Stimulated activated CD8-positive, alpha-beta memory T cell treated with anti-CD3 and anti-CD28 coated beads, Interleukin-12 subunit alpha, Interleukin-12 subunit beta, amount 100 ng/mL, for 24 hours (primary cell): ENCODE measurements around the gene LRRC70.
"Not testable (repeated sequence)": the region's sequence is repeated elsewhere in the genome, so short reads cannot be mapped to it uniquely, and the experiment has no call there.

Experiments
- DNase-seq: peaks from one replicate; pipeline ENCODE4 v3.0.0-alpha.2; 2020; ENCODE audit errors: extremely low read depth

LRRC70 gene, protein sequence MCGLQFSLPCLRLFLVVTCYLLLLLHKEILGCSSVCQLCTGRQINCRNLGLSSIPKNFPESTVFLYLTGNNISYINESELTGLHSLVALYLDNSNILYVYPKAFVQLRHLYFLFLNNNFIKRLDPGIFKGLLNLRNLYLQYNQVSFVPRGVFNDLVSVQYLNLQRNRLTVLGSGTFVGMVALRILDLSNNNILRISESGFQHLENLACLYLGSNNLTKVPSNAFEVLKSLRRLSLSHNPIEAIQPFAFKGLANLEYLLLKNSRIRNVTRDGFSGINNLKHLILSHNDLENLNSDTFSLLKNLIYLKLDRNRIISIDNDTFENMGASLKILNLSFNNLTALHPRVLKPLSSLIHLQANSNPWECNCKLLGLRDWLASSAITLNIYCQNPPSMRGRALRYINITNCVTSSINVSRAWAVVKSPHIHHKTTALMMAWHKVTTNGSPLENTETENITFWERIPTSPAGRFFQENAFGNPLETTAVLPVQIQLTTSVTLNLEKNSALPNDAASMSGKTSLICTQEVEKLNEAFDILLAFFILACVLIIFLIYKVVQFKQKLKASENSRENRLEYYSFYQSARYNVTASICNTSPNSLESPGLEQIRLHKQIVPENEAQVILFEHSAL

DNA sequence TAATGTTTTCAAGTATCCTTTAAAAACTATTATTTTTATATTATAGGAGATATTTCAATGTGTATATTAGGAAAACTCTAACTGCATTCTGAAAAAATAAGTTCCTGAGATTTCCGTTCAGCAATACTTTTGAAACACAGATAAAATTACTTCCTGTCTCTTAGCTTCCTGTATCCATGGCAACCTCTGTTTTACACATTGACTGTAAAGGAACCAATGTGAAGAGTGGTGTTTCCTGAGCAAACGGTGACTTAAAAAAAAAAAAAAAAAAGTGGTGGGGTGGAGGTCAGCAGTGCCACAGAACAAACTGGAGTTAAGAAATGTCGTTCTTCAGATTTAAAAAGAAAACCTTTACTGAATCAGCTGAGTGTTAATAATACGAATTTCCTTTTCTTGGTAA lies at the start of gene LRRC70:
Gene LRRC70 (plus strand): TSS at position 280 of the 400 bp plus-strand sequence. CDS start 620 bp downstream, outside the sequence.
- no peak for DNase-seq

DNA sequence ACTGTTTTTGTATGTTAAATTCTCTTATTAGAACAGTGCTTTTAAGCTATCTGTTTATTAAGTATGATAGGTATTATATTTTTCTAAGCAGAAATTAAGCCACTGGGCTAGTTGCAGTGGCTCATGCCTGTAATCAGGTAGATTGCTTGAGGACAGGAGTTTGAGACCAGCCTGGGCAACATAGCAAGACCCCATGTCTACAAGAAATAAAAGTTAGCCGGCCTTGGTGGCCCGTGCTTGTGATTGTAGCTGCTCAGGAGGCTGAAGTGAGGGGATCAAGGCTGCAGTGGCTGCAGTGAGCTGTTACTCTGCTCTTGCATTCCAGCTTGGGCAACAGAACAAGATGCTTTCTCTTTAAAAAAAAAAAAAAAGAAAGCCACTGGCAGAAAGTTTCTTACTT lies 45.0 kb upstream of the LRRC70 start:
- no peak for DNase-seq

DNA sequence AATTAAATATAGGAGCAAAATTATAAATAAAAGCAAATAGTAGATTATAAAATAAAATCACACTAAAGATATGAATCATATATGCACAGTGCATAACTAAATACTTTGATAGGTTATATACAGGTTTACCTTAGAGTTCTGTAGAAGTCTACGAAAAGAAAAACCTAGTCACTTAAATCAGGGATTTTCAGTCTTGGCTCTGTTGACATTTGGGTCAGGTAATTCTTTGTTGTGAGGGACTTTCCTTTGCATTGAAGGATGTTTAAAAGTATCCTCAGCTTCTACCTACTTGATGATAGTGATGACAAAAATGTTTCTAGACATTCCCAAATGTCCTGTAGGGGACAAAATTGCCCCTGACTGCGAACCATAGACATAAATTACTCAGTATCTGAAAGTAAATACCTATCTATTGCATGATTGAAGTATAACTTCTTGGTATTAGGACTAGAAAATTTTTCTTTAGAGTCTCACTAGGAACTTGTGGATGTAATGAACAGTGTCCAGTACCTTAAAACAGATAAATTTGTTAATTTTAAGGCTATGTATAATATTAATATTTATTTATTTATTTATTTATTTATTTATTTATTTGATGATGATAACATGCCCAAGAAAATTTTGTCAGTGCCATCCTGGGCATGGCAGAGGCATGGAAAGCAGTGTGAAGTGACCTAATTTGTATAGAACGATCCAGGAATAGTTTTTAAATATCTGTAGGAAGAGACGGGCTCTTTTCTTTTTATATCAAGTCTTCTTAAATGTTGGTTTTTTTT lies 44.0 kb upstream of the LRRC70 start:
- DNase-seq: no peak

DNA sequence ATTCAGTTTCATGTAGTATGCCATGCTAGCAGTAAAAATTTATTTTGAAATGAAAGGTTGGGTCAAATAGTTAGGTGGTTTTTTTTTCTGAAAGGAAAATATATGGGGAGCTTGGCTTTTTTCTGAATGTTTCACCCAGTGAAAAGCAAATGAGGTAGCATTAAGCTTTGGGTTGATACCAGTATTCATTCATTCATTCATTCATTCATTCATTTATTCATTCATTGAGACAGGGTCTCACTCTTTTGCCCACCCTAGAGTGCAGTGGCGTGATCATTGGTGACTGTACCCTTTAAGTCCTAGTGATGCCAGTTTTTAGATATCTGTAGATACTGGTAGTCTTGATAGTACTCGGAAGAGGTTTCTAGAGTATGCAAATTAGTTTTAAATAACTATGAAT lies 42.4 kb upstream of the LRRC70 start:
- DNase-seq: no peak

DNA sequence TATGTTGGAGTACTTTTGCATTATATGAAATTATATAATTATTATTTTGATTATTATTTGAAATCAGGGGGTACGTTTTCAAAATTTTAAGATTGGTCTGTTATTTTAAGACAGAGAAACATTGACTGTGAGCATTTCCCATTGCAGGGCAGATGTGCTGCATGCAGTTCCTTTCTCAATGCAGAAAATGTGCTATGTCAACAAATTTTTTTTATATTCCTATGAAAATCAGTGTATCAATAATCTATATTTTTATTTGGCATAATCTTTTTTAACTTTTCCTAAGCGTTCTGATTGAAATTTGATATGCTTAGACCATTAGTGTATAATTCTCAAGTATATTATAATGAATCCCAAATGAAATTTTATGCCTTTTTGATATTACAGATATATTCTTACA lies 41.8 kb upstream of the LRRC70 start:
- no peak for DNase-seq

DNA sequence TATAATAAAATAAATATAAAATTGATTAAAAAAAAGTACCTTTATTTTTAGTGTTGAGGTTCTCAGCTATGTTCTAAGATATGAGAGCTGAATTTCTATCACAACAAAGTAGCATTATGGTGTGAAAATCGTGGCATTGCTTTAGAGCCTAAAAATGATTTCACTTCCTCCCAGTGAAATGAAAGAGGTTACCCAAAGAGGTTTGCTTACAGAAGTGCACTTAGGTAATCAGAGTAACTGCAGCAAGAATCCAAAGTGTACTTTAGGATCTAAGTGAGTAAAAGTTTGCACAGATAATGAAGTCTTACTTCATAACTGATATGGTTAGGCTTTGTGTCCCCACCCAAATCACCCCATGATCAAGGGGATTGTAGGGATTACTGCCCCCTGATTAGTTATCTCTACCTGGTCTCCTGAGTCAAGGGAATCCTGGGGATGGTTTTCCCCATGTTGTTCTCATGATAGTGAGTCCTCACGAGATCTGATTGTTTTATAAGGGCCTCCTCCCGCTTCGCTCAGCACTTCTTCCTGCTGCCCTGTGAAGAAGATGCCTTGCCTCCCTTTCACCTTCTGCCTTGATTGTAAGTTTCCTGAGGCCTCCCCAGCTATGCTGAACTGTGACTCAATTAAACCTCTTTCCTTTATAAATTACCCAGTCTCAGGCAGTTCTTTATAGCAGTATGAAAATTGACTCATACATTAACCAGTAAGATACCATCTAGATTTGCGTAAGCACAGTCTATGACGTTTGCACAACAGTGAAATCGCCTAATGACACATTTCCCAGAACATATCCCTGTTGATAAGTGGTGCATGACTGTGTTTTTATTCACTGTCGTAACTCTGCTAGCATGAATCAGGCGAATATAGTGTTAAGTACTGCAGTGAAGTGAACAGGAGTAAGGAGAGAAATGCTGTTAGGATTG lies 40.3 kb upstream of the LRRC70 start:
- no peak for DNase-seq

DNA sequence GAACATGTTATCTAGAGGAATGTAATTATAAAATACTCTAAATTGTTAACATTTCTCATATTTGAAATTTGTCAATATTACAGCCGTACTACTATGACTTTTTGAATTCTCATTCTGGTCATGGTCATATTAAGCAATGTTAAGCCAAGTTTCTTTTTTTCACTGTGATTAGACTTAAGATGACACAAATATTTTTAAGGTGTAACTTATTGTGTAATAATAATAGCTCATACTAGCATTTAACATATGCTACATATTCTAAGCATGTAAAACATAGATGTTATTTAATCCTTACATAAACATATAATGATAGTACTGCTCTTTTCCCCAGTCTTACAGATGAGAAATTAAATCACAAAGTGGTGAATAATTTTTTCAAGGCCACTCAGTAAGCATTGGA lies 35.9 kb upstream of the LRRC70 start:
- no peak for DNase-seq

DNA sequence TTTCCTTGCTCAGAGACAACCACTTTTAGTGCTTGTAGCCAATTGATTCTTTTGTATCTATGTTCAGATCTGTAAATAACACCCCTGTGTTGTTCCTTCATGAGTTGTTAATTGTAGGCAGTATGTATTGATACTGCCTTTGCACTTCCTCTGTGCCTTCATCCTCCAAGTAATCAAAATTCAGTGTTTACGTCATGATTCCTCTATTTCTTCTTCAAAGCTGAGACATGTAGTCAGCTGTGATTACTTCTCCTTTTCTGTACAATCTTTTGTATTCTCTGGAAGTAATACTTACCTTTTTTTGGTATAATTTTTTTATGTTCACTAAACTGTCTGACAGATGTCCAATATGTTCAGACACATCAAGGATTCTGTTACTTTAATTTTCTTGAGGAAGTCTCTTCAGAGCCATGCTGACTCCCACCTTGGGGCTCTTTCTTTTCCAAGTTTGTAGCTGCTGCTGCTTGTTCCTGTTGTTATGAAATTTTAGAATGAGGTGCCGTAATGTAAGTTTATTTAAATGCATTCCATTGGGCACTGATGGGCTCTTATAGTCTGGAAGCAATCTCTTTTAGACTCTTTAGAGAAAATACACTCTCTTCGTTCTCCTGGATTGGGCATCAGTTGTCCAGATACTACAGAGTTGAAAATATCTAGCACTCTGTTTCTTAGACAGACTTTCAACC lies 30.5 kb upstream of the LRRC70 start:
- no peak for DNase-seq

DNA sequence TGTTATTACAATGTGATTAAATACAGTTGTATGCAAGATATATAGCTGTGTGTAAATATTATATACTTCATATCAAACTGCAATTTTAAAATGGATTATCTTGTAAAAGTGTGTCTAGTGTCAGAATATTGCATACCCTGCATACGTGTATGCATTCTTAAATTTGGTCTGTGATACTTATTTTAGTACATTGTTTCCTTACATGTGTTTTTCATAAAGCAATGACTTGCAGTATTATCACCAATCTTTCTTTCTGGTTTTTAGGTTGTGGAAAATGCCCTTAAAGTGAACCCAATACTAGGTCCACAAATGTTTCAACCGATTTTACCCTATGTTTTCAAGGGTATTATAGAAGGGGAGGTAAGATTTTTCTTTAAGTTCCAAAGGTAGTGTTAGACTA lies 28.5 kb upstream of the LRRC70 start:
- no peak for DNase-seq

DNA sequence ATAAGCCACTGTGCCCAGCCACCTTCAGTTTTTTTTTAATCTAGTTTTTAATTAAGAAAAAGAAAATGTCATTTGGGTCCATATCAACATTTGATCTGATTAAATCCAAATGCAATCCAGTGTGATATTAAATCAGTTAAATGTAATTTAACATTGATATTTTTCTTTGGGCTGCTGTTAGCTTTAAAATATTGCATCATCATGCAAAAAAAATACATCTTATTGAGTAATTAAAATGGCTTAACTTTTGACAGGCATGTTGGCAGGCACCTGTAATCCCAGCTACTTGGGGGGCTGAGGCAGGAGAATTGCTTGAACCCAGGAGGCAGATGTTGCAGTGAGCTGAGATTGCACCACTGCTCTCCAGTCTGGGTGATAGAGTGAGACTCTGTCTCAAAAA lies 22.7 kb upstream of the LRRC70 start:
- no peak for DNase-seq

DNA sequence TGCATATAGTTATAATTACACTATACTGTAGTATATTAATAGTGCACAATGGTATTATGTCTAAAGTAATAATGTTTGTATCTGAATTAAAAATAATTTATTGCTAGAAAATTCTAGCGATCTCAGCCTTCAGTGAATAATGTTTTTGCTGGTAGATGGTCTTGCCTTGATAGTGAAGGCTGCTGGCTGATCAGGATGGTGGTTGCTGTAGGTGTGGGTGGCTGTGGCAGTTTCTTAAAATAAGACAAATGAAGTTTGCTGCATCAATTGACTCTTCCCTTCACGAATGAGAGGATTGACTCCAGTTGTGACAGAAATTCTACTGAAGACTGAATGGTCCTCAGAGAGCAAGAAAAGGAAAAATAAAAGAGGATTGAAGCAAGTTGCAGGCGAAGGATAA lies 19.7 kb upstream of the LRRC70 start:
- no peak for DNase-seq

DNA sequence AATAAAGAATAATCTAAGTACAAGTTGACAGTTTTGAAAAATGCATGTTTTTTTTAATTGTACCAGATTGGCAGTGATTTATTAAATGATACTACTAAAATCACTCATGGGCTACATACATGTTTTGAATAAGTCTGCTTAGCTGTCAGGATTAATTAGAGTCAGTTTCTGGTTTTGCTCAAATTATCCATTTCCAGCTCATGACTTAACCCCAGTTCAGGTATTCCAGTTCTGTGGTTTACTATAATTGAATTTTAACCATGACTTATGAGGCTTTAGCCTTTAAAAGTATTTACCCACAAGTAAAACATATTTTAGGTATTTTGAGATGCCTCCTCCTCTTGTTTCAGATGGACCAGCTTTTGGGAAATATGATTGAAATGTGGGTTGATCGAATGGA lies 17.8 kb upstream of the LRRC70 start:
- no peak for DNase-seq

DNA sequence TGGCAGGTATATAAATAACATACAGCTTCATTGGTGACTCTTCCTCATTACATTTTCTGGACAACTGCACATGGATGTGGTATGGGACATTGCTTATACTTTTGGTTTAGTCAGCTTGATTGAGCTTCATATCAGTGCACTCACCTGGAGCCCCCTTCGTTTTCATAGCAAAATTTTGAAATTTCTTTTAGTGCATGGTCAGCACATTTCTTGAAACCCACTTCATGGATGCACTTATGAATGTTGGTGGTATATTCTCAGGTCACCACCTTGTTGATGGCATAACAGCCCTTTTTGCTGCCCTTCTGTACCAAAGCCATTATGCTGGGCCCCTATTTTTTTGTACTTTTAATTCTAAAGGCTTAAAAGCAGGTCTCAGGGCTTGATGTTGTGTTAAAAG lies 16.7 kb upstream of the LRRC70 start:
- no peak for DNase-seq

DNA sequence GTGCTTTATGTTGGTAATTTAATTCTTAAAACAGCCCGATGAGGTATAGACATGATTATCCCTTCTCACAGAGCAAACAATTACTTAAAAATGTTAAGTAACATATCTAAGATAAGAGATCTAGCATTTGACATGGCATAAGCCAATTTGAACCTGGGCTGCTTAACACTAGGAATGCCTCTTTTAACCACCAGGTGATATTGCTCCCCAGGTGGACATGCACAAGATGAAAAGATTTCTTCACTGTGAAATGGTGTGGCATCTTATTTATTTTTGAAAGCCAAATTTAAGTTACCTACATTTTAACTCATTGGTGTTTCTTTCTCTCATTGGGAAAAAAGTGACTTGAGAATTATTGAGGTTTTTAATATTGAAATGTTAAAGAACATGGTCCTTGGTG lies 15.8 kb upstream of the LRRC70 start:
- no peak for DNase-seq

DNA sequence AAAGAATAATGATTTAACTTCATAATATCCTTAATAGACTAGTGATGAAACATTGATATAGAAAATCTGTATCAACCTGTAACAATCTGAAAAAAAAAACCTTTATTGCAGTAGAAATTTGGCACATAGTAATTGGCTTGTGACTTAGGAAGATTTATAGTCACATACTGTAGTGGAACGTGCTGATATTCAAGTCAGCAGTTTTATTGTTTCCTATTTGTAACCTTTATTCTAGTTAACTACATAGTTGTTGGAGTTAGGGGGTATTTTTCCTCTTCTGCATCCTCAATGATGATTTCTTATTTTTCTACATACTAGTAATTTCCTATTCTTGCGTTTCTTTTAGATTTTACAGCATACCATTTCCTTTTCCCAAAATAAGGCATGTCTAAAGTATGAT lies 14.5 kb upstream of the LRRC70 start:
- DNase-seq: no peak

DNA sequence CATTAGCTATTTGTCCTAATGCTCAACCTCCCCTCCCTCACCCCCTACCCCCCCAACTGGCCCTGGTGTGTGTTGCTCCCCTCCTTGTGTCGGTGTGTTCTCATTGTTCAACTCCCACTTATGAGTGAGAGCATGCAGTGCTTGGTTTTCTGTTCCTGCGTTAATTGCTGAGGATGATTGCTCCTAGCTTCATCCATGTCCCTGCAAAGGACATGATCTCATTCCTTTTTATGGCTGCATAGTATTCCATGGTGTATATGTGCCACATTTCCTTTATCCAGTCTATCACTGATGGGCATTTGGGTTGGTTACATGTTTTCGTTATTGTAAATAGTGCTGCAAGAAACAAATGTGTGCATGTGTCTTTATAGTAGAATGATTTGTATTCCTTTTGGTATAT lies 12.9 kb upstream of the LRRC70 start:
- DNase-seq: not testable (repeated sequence)

DNA sequence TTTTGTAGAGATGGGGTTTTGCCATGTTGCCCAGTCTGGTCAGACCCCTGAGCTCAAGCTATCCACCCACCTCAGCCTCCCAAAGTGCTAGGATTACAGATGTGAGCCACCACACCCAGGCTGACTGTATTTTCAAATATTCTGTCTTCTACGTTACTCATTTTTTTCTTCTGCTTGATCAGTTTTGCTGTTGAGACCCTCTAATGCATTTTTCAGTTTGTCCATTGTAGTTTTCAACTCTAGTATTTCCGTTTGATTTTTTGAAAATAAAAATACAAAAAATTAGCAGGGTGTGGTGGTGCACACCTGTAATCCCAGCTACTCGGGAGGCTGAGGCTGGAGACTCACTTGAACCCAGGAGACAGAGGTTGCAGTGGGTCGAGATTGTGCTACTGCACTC lies 10.5 kb upstream of the LRRC70 start:
- DNase-seq: no peak

DNA sequence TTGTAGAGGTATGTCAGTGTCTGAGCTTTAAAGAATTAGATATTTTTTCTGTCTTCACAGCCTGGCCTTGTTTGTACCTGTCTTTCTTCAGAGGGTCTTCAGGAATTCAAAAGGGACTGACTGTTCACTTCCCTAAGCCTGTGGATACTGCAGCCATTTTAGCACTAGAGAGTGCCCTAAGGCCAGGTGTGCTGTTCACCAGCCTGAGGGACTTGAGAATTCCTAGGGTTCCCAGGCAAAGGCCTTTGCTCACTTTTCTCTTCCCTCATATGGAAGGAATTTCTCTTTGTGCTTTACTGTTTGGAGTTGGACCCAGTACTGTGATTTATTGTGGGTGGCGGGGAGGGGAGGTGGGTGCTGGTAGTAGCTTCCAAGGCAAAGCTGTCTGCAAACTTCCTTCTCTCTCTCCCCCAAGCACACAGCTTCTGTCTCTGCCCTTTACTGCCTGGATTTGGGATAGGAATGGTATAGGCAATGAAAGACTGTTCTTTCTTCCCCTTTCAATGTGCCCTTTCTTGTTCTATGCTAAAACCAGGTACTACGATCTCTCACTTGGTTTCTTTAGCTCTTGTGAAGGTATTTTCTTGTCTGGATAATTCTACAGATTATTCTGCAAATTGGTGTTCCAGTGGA lies 9.7 kb upstream of the LRRC70 start:
- no peak for DNase-seq

DNA sequence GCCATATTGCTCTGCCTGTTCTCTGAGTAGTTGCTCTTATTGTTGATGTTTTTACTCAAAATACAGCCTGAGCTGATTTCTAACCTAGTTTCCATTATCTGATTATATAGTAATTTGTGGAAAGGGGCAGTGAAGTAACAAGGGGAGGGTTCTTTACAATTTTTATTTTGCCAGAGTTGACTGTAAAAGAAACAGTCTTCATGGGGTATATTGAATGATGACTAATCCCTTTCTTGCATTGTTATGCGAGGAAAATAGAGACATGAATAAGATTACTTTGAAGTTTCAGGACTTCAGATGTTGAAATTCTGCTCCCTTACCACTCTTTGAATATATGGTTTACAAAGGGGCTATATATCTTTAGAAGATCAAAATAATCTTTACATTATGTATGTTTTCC lies 9.1 kb upstream of the LRRC70 start:
- no peak for DNase-seq

DNA sequence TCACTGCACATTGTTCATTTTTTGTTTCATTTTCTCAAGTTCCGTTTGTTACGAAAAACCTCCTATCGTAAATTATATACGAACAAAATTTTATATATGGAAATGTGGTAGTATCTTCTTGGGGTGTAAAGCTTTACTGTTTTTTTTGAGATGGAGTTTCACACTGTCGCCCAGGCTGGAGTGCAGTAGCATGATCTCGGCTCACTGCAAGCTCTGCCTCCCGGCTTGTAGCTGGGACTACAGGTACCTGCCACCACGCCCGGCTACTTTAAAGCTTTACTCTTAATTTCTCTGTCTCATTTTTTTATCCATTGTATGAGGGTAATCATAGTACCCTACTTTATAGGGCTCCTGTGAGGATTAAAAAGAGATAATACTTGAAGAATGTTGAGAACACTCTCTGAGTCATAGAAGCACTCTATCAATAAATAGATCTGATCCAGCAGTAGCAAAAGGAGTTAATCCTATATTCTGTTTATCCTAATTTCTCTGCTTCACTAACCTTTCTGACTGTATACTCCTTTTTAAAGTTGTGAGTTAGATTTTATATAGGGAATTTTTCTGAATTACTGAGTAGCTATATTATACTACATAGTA lies 5.6 kb upstream of the LRRC70 start:
- DNase-seq: no peak
